HepG2 (cell line): ENCODE measurements around the gene NFASC. TPM values are rescaled to one million over a fixed set of nuclear protein-coding genes. Genes with fewer than 3 reads are reported as not detected.

ENCODE experiments used
- ATAC-seq: fragments of 200-7000 bp; cut with Tn5 transposase; 3 replicates; pipeline ENCODE4 v1.9.1; 2020; ENCODE audit warnings: mild to moderate bottlenecking, moderate library complexity
- BruUV-seq: library from RNA; stranded (reverse); fragments of 400-500 nt; replicated peaks from 2 replicates; lab custom pipeline; 2021; lab: Mats Ljungman, UMichigan
- CTCF ChIA-PET: fragments of 300-600 bp; formaldehyde crosslinking; extraction: SDS; loops from one replicate; lab custom pipeline; 2021; ENCODE audit warnings: low total read pairs, inconsistent platforms, low intra/inter-chr PET ratio; lab: Yijun Ruan, JAX
- POLR2A ChIA-PET: fragments of 350-600 bp; sonication (Branson Sonifier 250); formaldehyde crosslinking; loops from one replicate; lab custom pipeline; 2020; ENCODE audit warnings: antibody characterized with exemption, inconsistent platforms; lab: Yijun Ruan, JAX
- DNase-seq: peaks from one replicate; pipeline ENCODE4 v3.0.0-alpha.2; 2015; ENCODE audit warnings: low spot score
- FAIRE-seq: peaks from 3 replicates; lab custom pipeline; 2011; peaks lifted over from hg19 to GRCh38; lab: Jason Lieb, UNC
- H2AFZ ChIP-seq: one replicate; pipeline ENCODE4 v1.6.1; 2011; ENCODE audit warnings: low read length, inconsistent platforms
- H3K27ac ChIP-seq: fragments of 300-600 bp; 3 replicates; pipeline ENCODE4 v1.8.0; 2011; ENCODE audit warnings: mixed run types, mild to moderate bottlenecking, mixed read lengths, low read length, inconsistent platforms; ENCODE audit not compliant: insufficient read depth; ENCODE audit errors: extremely low read length
- H3K27me3 ChIP-seq, 2 experiments: fragments of 200-600 bp in 1 of 2; 2 replicates in 1 of 2; 3 replicates in 1 of 2; pipeline versions ENCODE4 v1.6.0 to v1.8.0; 2011; ENCODE audit warnings: low read length in 2 of 2, mild to moderate bottlenecking in 2 of 2, moderate library complexity in 2 of 2, inconsistent platforms in 1 of 2; ENCODE audit not compliant: insufficient read depth in 2 of 2, control insufficient read depth in 1 of 2
- H3K36me3 ChIP-seq, 2 experiments: fragments of 200-600 bp in 1 of 2; replicated peaks in 1 of 2; 2 replicates in 1 of 2; 3 replicates in 1 of 2; pipeline versions ENCODE4 v1.5.1 to v1.8.0; 2011; ENCODE audit warnings: low read length in 2 of 2, inconsistent platforms in 1 of 2; ENCODE audit not compliant: insufficient read depth in 2 of 2, control insufficient read depth in 1 of 2
- H3K4me1 ChIP-seq: 2 replicates; pipeline ENCODE4 v1.5.1; 2012; ENCODE audit warnings: low read length, inconsistent platforms; ENCODE audit not compliant: insufficient read depth
- H3K4me2 ChIP-seq: 2 replicates; pipeline ENCODE4 v1.6.0; 2011; ENCODE audit warnings: low read depth, low read length, inconsistent platforms
- H3K4me3 ChIP-seq, 3 experiments: fragments of 200-600 bp in 1 of 3; sonication (generic), shearing (Covaris generic) in 1 of 3; replicated peaks in 1 of 3; 2 replicates each; pipeline ENCODE4 v1.5.1; 2011 to 2016; ENCODE audit warnings: low read length in 3 of 3, inconsistent platforms in 2 of 3, low read depth in 2 of 3, mild to moderate bottlenecking in 2 of 3, control low read depth in 1 of 3, mixed read lengths in 1 of 3; ENCODE audit not compliant: insufficient read depth in 1 of 3
- H3K79me2 ChIP-seq: one replicate; pipeline ENCODE4 v1.6.1; 2011; ENCODE audit warnings: low read length, inconsistent platforms; ENCODE audit not compliant: insufficient read depth
- H3K9ac ChIP-seq: 2 replicates; pipeline ENCODE4 v1.6.0; 2011; ENCODE audit warnings: mild to moderate bottlenecking, low read depth, low read length, inconsistent platforms; ENCODE audit not compliant: insufficient read depth
- H3K9me3 ChIP-seq: 2 replicates; pipeline ENCODE4 v1.5.1; 2012; ENCODE audit warnings: mild to moderate bottlenecking, low read length
- H4K20me1 ChIP-seq: 2 replicates; pipeline ENCODE4 v1.6.0; 2011; ENCODE audit warnings: inconsistent platforms, mild to moderate bottlenecking, low read length, moderate library complexity; ENCODE audit not compliant: insufficient read depth
- BCL3 ChIP-seq: sonication (generic); formaldehyde crosslinking; IDR thresholded peaks from 2 replicates; pipeline ENCODE4 v1.5.1; 2020; ENCODE audit warnings: mild to moderate bottlenecking, missing genetic modification reagents, moderate library complexity
- HDAC2 ChIP-seq: sonication (generic); formaldehyde crosslinking; IDR thresholded peaks from 2 replicates; pipeline ENCODE4 v1.4.0; 2020; ENCODE audit warnings: missing genetic modification reagents
- HDAC6 ChIP-seq: fragments of 200-600 bp; sonication (generic); IDR thresholded peaks from 2 replicates; pipeline ENCODE4 v1.7.0; 2017; ENCODE audit warnings: mild to moderate bottlenecking, antibody characterized with exemption, low read length, low read depth
- NONO ChIP-seq, 2 experiments: fragments of 450-650 bp in 1 of 2; sonication (generic) in 1 of 2; formaldehyde crosslinking in 1 of 2; IDR thresholded peaks in 1 of 2; conservative IDR thresholded peaks in 1 of 2; 2 replicates each; pipeline versions ENCODE4 v1.6.1 to v1.8.0; 2017 to 2022; ENCODE audit warnings: mild to moderate bottlenecking in 1 of 2, missing genetic modification reagents in 1 of 2, moderate library complexity in 1 of 2
- SMAD1 ChIP-seq: sonication (generic); formaldehyde crosslinking; IDR thresholded peaks from 2 replicates; pipeline ENCODE4 v1.4.0; 2020; ENCODE audit warnings: missing genetic modification reagents, low read depth, mild to moderate bottlenecking, borderline replicate concordance
- STAT5B ChIP-seq: sonication (generic); formaldehyde crosslinking; IDR thresholded peaks from 2 replicates; pipeline ENCODE4 v1.4.0; 2020; ENCODE audit warnings: missing genetic modification reagents
- TBX3 ChIP-seq: fragments of 450-650 bp; IDR thresholded peaks from 2 replicates; pipeline ENCODE4 v1.6.1; 2017; ENCODE audit warnings: antibody characterized with exemption, mild to moderate bottlenecking, inconsistent platforms, borderline replicate concordance
- ZNF260 ChIP-seq: sonication (generic); formaldehyde crosslinking; IDR thresholded peaks from 2 replicates; pipeline ENCODE4 v1.4.0; 2020; ENCODE audit warnings: missing genetic modification reagents, low read depth, mild to moderate bottlenecking, borderline replicate concordance
- ZNF781 ChIP-seq: sonication (generic); formaldehyde crosslinking; IDR thresholded peaks from 2 replicates; pipeline ENCODE4 v1.5.1; 2020; ENCODE audit warnings: borderline replicate concordance, mild to moderate bottlenecking, missing genetic modification reagents; ENCODE audit errors: not compliant biosample characterization
- ZNF883 ChIP-seq: sonication (generic); formaldehyde crosslinking; IDR thresholded peaks from 2 replicates; pipeline ENCODE4 v1.5.1; 2020; ENCODE audit warnings: mild to moderate bottlenecking, missing genetic modification reagents; ENCODE audit errors: not compliant biosample characterization
- WGBS: methylation state at CpG from one replicate; pipeline ENCODE4 v1.1.6; 2017; ENCODE audit warnings: low lambda C conversion rate; 5-methylcytosine and 5-hydroxymethylcytosine counted together
- in situ Hi-C: cut with HindIII; loops from 2 replicates; pipeline ENCODE4 v1.10.0; 2017; ENCODE audit warnings: low pct_unique_long_range_greater_than_20kb; ENCODE audit not compliant: extremely low pct_ligation_motif_present
- intact Hi-C: fragments of 100-400 bp; cut with micrococcal nuclease; formaldehyde crosslinking; loops from one replicate; pipeline ENCODE4 v1.10.0; 2022; ENCODE audit not compliant: unreplicated experiment
- polyA plus RNA-seq, 8 experiments: library from polyadenylated mRNA; depleted of rRNA in 3 of 8; stranded (reverse) in 7 of 8; unstranded in 1 of 8; fragments of >200 nt; fragmentation: Illumina TruSeq in 4 of 8; extraction: Trizol in 4 of 8; gene quantifications; 2 replicates each; pipeline versions ENCODE4 v1.2.1 to v1.2.3, GENCODE V29; 2011 to 2016; ENCODE audit warnings: low read depth in 4 of 8, missing spikeins in 1 of 8, mixed read lengths in 1 of 8; ENCODE audit not compliant: insufficient read depth in 1 of 8
- total RNA-seq, 5 experiments: library from RNA; depleted of rRNA; stranded (reverse); fragments of >200 nt; fragmentation: Illumina TruSeq; extraction: Trizol; gene quantifications; 2 replicates each; pipeline ENCODE4 v1.2.3, GENCODE V29; 2016; ENCODE audit warnings: low read depth in 1 of 5

Gene NFASC
- total and polyA plus RNA-seq, 2 of the 13 experiments (the other 11 are each of a cell fraction or from before 2014, with no cell fraction given) = not detected

- no peak for TF ChIP-seq HDAC6
- TF ChIP-seq ZNF781 (CRISPR knock-in tag) = no peak
- no peak for TF ChIP-seq STAT5B
- TF ChIP-seq SMAD1 (CRISPR knock-in tag) = no peak
- TF ChIP-seq TBX3 = no peak
- TF ChIP-seq ZNF260 = no peak
- TF ChIP-seq NONO (IDR thresholded peaks at IDR 0.05) = no peak
- no peak for TF ChIP-seq NONO (CRISPR knock-in tag; conservative IDR thresholded peaks at IDR 0.05)
- no peak for TF ChIP-seq ZNF883 (CRISPR knock-in tag)
- TF ChIP-seq HDAC2 (CRISPR knock-in tag) = no peak
- TF ChIP-seq, all 625 proteins: peak for 0
Measured at GRCh38 chr1:205042911-205043806, 172.5 kb downstream of the NFASC start, which contains the start of gene CNTN2 (continued).

GRCh38 chr1:205043866-205044265 is 173.2 kb downstream of the NFASC start:
- H3K27me3 ChIP-seq = peaks cover 1 to 34% of the 10 kb centered on the region in 2 experiments; a peak in 3 of 5 replicates
- DNase-seq (no peak), FAIRE-seq (no peak), ATAC-seq (no peak)
- in situ Hi-C loops (no loop called here), intact Hi-C loops (no loop called here)
- BruUV-seq = no TSS peak
- ChIA-PET POLR2A (no interaction called here), CTCF (no interaction called here)
- no peak overlapping the region for H3K4me2 ChIP-seq
- no peaks in the 10 kb centered on the region for H4K20me1 ChIP-seq
- H3K4me1 ChIP-seq = no peaks in the 10 kb centered on the region
- no peak overlapping the region for H2AFZ ChIP-seq
- WGBS = 2% methylated on average over 4 of the region's 4 CpGs
- H3K79me2 ChIP-seq = no peaks in the 10 kb centered on the region
- no peak overlapping the region for H3K9ac ChIP-seq
- H3K27ac ChIP-seq = no peak overlapping the region
- TF ChIP-seq BCL3 (CRISPR knock-in tag) = no peak
- H3K9me3 ChIP-seq = no peaks in the 10 kb centered on the region
- no peak overlapping the region for H3K4me3 ChIP-seq
- no peaks in the 10 kb centered on the region for H3K36me3 ChIP-seq
